ENCODE measurements around the gene FBN3. TPM values are rescaled to one million over a fixed set of nuclear protein-coding genes. Genes with fewer than 3 reads are reported as not detected.

The FBN3 gene
- polyA plus RNA-seq, 1 donor (not counting 4 experiments of a cell fraction or from before 2014, with no cell fraction given): not detected

DNA sequence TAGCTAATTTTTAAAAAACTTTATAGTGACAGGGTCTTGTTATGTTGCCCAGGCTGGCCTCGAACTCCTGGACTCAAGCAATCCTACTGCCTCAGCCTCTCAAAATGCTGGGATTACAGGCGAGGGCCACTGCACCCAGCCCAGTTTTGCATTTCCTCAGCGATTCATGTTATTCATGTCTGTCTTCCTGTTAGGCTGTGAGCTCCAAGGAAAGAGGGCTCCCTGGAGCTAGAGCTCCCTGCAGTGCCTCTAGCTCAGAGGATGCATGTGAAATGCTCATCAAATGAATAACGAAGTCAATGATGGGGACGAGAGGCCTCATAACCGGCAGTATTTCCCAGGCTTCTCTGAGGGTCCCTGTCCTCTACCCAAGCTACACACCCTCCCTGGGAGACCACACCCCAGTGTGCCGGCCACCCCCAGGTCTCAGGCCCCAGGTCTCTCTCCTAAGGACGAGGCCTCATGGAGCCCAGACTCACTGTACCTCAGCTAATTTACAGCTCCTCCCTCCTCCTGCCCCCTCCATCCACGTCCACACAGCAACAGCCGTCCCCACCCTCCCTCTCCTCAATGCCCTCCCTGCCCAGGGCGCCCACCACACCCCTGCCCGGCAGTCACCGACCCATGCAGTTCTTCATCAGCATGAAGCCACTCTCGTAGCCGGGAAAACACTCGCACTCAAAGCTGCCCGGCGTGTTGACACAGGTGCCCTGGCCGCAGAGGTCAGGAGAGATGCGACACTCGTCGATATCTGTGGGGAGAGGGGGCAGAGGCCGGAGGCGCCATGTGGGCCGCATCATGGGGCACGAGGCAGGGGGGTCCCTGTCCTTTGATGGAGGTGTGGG lies 28.5 kb downstream of the FBN3 start:
- dilution Hi-C loops (cut with MboI; ENCODE audit: extremely low pct_ligation_motif_present, low sequenced_read_pairs): no loop called here
- no peak overlapping the region for H3K4me3 ChIP-seq (ENCODE audit: control insufficient read depth in 2 of 3, extremely low read depth in 1 of 3, insufficient read depth in 2 of 3, low read depth in 1 of 3, low read length in 3 of 3)
- no peaks in the 10 kb centered on the region for H3K9me3 ChIP-seq (ENCODE audit: control insufficient read depth, low read depth, low read length)
- DNase-seq (ENCODE audit: low read depth, low spot score) (no peak), FAIRE-seq (no peak)
- no peak overlapping the region for H3K27ac ChIP-seq (ENCODE audit: control insufficient read depth, insufficient read depth, low read length)
- no peak overlapping the region for H3K9ac ChIP-seq (ENCODE audit: control insufficient read depth, extremely low read depth, insufficient read depth, low read length)
- no peaks in the 10 kb centered on the region for H3K4me1 ChIP-seq (ENCODE audit: control insufficient read depth, extremely low read depth, insufficient read depth, low read length)
- H4K20me1 ChIP-seq (ENCODE audit: control insufficient read depth, extremely low read depth, insufficient read depth, low read length): no peaks in the 10 kb centered on the region
- no peaks in the 10 kb centered on the region for H3K27me3 ChIP-seq (ENCODE audit: control insufficient read depth, extremely low read depth, insufficient read depth, low read length)
- no peaks in the 10 kb centered on the region for H3K79me2 ChIP-seq (ENCODE audit: control insufficient read depth, insufficient read depth, low read length)
- H3K36me3 ChIP-seq (ENCODE audit: control insufficient read depth in 2 of 2, extremely low read depth in 1 of 2, insufficient read depth in 2 of 2, low read length in 2 of 2): no peaks in the 10 kb centered on the region
- H2AFZ ChIP-seq (ENCODE audit: control insufficient read depth, low read length): no peak overlapping the region
- TF ChIP-seq EZH2 (IDR thresholded peaks at IDR 0.05; ENCODE audit: low read length): no peak
- H3K4me2 ChIP-seq (ENCODE audit: control insufficient read depth, extremely low read depth, insufficient read depth, low read depth, low read length): no peak overlapping the region
- H3K9me1 ChIP-seq (ENCODE audit: control insufficient read depth, extremely low read depth, insufficient read depth, low read length): no peaks in the 10 kb centered on the region

DNA sequence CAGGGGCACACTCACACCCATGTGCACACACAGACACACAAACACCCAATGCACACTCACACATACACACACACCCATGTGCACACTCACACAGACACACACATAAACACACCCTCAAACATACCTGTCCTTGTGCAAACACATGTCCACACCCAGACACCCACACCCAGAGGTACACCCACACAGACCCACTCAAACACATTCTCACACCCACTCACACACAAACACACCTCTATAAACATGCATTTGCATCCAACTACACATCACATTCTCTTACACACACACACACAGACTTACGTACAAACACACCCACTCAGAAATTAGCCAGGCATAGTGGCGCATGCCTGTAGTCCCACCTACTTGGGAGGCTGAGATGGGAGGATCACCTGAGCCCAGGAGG lies 31.4 kb downstream of the FBN3 start:
- Histone ChIP-seq H3K79me2 (ENCODE audit: control insufficient read depth, insufficient read depth, low read length) (no peaks in the 10 kb centered on the region), H3K4me2 (ENCODE audit: control insufficient read depth, extremely low read depth, insufficient read depth, low read depth, low read length) (no peak overlapping the region), H3K4me1 (ENCODE audit: control insufficient read depth, extremely low read depth, insufficient read depth, low read length) (no peaks in the 10 kb centered on the region), H3K9me1 (ENCODE audit: control insufficient read depth, extremely low read depth, insufficient read depth, low read length) (no peaks in the 10 kb centered on the region), H3K9ac (ENCODE audit: control insufficient read depth, extremely low read depth, insufficient read depth, low read length) (no peak overlapping the region), H4K20me1 (ENCODE audit: control insufficient read depth, extremely low read depth, insufficient read depth, low read length) (no peaks in the 10 kb centered on the region), H3K4me3 (ENCODE audit: control insufficient read depth in 2 of 3, extremely low read depth in 1 of 3, insufficient read depth in 2 of 3, low read depth in 1 of 3, low read length in 3 of 3) (no peak overlapping the region), H2AFZ (ENCODE audit: control insufficient read depth, low read length) (no peak overlapping the region), H3K27ac (ENCODE audit: control insufficient read depth, insufficient read depth, low read length) (no peak overlapping the region), H3K9me3 (ENCODE audit: control insufficient read depth, low read depth, low read length) (no peaks in the 10 kb centered on the region), H3K27me3 (ENCODE audit: control insufficient read depth, extremely low read depth, insufficient read depth, low read length) (no peaks in the 10 kb centered on the region), H3K36me3 (ENCODE audit: control insufficient read depth in 2 of 2, extremely low read depth in 1 of 2, insufficient read depth in 2 of 2, low read length in 2 of 2) (no peaks in the 10 kb centered on the region)
- FAIRE-seq: no peak
- DNase-seq (ENCODE audit: low read depth, low spot score): no peak
- no peak for TF ChIP-seq EZH2 (IDR thresholded peaks at IDR 0.05; ENCODE audit: low read length)
- TF ChIP-seq, protein P1, sequence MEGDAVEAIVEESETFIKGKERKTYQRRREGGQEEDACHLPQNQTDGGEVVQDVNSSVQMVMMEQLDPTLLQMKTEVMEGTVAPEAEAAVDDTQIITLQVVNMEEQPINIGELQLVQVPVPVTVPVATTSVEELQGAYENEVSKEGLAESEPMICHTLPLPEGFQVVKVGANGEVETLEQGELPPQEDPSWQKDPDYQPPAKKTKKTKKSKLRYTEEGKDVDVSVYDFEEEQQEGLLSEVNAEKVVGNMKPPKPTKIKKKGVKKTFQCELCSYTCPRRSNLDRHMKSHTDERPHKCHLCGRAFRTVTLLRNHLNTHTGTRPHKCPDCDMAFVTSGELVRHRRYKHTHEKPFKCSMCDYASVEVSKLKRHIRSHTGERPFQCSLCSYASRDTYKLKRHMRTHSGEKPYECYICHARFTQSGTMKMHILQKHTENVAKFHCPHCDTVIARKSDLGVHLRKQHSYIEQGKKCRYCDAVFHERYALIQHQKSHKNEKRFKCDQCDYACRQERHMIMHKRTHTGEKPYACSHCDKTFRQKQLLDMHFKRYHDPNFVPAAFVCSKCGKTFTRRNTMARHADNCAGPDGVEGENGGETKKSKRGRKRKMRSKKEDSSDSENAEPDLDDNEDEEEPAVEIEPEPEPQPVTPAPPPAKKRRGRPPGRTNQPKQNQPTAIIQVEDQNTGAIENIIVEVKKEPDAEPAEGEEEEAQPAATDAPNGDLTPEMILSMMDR (optimal IDR thresholded peaks at IDR 0.05 in 1 of 3, IDR thresholded peaks at IDR 0.05 in 1 of 3, conservative IDR thresholded peaks at IDR 0.05 in 1 of 3; ENCODE audit: extremely low read depth in 1 of 3, insufficient read depth in 2 of 3, low read length in 3 of 3): no peak
- dilution Hi-C loops (cut with MboI; ENCODE audit: extremely low pct_ligation_motif_present, low sequenced_read_pairs): no loop called here

Measured in keratinocyte (primary cell).